ENCODE results near the gene SLC7A9. TPM values are rescaled to one million over a fixed set of nuclear protein-coding genes. Genes with fewer than 3 reads are reported as not detected.

The SLC7A9 gene
- total RNA-seq, 2 experiments from 2014 or later, result 0.28 TPM; not detected in 1

DNA sequence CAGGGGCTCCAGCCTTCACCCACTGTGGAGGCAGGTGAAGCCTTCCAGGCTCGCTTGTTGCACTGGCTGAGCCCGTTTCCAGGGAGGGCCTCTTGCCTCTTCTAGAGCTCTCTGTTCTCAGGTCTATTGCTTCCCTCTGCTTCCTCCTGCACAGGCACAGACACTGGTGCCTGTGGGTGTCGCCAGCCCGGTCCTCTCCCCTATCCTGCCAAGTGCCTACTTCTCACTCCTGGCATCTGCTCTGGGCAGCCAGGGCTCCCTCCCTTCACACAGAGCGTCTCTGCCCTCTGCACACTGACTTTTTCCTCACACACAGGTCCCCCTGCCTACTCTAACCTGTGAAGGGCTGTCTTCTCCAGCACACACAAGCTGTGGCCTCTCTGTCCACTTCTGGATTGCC lies 60.3 kb downstream of the SLC7A9 start:
- no peaks in the 10 kb centered on the region for H3K9me3 ChIP-seq (ENCODE audit: control insufficient read depth in 1 of 2, insufficient read depth in 1 of 2, low read length in 2 of 2)
- H3K36me3 Mint-ChIP-seq (ENCODE audit: low read depth), result no peaks in the 10 kb centered on the region
- H3K27me3 Mint-ChIP-seq, result no peaks in the 10 kb centered on the region
- TF ChIP-seq, protein P1, sequence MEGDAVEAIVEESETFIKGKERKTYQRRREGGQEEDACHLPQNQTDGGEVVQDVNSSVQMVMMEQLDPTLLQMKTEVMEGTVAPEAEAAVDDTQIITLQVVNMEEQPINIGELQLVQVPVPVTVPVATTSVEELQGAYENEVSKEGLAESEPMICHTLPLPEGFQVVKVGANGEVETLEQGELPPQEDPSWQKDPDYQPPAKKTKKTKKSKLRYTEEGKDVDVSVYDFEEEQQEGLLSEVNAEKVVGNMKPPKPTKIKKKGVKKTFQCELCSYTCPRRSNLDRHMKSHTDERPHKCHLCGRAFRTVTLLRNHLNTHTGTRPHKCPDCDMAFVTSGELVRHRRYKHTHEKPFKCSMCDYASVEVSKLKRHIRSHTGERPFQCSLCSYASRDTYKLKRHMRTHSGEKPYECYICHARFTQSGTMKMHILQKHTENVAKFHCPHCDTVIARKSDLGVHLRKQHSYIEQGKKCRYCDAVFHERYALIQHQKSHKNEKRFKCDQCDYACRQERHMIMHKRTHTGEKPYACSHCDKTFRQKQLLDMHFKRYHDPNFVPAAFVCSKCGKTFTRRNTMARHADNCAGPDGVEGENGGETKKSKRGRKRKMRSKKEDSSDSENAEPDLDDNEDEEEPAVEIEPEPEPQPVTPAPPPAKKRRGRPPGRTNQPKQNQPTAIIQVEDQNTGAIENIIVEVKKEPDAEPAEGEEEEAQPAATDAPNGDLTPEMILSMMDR (IDR thresholded peaks at IDR 0.05), result no peak
- DNase-seq (peak in 1 of 14 experiments; percentile 22), ATAC-seq (ENCODE audit: poor library complexity) (peak; percentile 21)
- no peaks in the 10 kb centered on the region for H3K9me3 Mint-ChIP-seq
- no peak overlapping the region for H3K4me3 ChIP-seq (ENCODE audit: low read length)
- POLR2A ChIA-PET, result interaction anchor here (1.0 kb wide), 1 partner anchor 118 kb away, joined by 4 read pairs; the partner anchor contains the start of gene NUDT19
- peaks cover 12% of the 10 kb centered on the region for H3K4me1 ChIP-seq (ENCODE audit: insufficient read depth, low read length)
- H3K27ac ChIP-seq (ENCODE audit: low read depth in 1 of 2, low read length in 2 of 2), result no peak overlapping the region
- peaks cover 25% of the 10 kb centered on the region for H3K4me1 Mint-ChIP-seq (ENCODE audit: low read depth)
- CTCF ChIA-PET, result no interaction called here
- no peaks in the 10 kb centered on the region for H3K36me3 ChIP-seq (ENCODE audit: insufficient read depth, low read length)
- H3K4me3 Mint-ChIP-seq, result peak overlapping the region; percentile 5
- H3K27ac Mint-ChIP-seq, result no peak overlapping the region
- H3K27me3 ChIP-seq (ENCODE audit: control insufficient read depth in 1 of 2, insufficient read depth in 2 of 2, low read length in 2 of 2), result no peaks in the 10 kb centered on the region
- intact Hi-C loops (cut with DNase I, micrococcal nuclease), result no loop called here

DNA sequence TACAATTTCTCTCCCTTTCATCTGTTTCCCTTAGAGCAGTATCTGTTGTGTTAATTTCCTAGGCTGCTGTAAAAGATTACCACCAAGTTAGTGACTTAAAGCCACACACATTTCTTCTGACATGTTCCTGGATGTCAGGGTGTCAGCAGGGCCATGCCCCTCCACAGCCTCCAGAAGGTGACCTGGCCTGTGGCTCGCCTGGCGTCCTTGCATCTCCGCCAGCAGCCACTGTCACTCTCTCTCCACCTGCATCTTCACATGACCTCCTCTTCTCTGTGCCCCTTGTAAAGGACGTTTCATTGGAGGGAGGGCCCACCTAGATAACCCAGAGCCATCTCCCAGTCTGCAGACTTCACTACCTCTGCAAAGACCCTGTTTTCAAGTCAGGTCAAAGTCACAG lies 61.3 kb downstream of the SLC7A9 start:
- ChIA-PET CTCF (no interaction called here), POLR2A (no interaction called here)
- peaks cover 17% of the 10 kb centered on the region for H3K4me1 Mint-ChIP-seq (ENCODE audit: low read depth)
- H3K9me3 Mint-ChIP-seq, result no peaks in the 10 kb centered on the region
- TF ChIP-seq, protein P1 (IDR thresholded peaks at IDR 0.05), result no peak
- H3K36me3 Mint-ChIP-seq (ENCODE audit: low read depth), result no peaks in the 10 kb centered on the region
- H3K4me1 ChIP-seq (ENCODE audit: insufficient read depth, low read length), result peaks cover 9% of the 10 kb centered on the region
- intact Hi-C loops (cut with DNase I, micrococcal nuclease), result no loop called here
- H3K27ac ChIP-seq (ENCODE audit: low read depth in 1 of 2, low read length in 2 of 2), result no peak overlapping the region
- no peak overlapping the region for H3K27ac Mint-ChIP-seq
- no peak overlapping the region for H3K4me3 ChIP-seq (ENCODE audit: low read length)
- DNase-seq, result no peak
- no peaks in the 10 kb centered on the region for H3K27me3 ChIP-seq (ENCODE audit: control insufficient read depth in 1 of 2, insufficient read depth in 2 of 2, low read length in 2 of 2)
- no peaks in the 10 kb centered on the region for H3K36me3 ChIP-seq (ENCODE audit: insufficient read depth, low read length)
- H3K27me3 Mint-ChIP-seq, result no peaks in the 10 kb centered on the region
- H3K9me3 ChIP-seq (ENCODE audit: control insufficient read depth in 1 of 2, insufficient read depth in 1 of 2, low read length in 2 of 2), result no peaks in the 10 kb centered on the region
- ATAC-seq (ENCODE audit: poor library complexity), result no peak
- no peak overlapping the region for H3K4me3 Mint-ChIP-seq

DNA sequence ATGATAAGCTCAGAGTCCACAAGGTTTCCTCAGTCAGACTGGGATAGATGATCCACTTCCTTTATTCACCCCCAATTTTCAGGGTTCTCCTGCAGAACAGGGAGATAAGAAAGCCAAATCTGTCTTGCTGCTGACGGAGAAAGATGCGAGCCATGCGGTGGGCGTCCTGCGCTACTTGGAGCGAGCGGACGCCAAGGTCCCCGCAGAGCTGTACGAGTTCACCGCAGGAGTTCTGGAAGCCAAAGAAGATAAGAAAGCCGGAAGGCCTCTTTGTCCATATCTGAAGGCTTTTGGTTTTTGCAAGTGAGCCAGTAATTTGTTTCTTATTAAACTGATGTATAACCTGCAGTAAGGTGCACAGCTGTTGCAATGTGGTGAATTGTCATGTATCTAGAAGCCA lies 66.7 kb downstream of the SLC7A9 start:
- DNase-seq, result no peak
- Mint-ChIP-seq H3K27ac (no peak overlapping the region), H3K27me3 (no peaks in the 10 kb centered on the region), H3K4me3 (no peak overlapping the region), H3K9me3 (no peaks in the 10 kb centered on the region), H3K4me1 (ENCODE audit: low read depth) (peaks cover 29% of the 10 kb centered on the region), H3K36me3 (ENCODE audit: low read depth) (no peaks in the 10 kb centered on the region)
- no peak overlapping the region for H3K27ac ChIP-seq (ENCODE audit: low read depth in 1 of 2, low read length in 2 of 2)
- peaks cover 12% of the 10 kb centered on the region for H3K4me1 ChIP-seq (ENCODE audit: insufficient read depth, low read length)
- no peaks in the 10 kb centered on the region for H3K36me3 ChIP-seq (ENCODE audit: insufficient read depth, low read length)
- CTCF ChIA-PET, result no interaction called here
- no peaks in the 10 kb centered on the region for H3K9me3 ChIP-seq (ENCODE audit: control insufficient read depth in 1 of 2, insufficient read depth in 1 of 2, low read length in 2 of 2)
- intact Hi-C loops (cut with DNase I, micrococcal nuclease), result no loop called here
- H3K4me3 ChIP-seq (ENCODE audit: low read length), result no peak overlapping the region
- ATAC-seq (ENCODE audit: poor library complexity), result no peak
- no peaks in the 10 kb centered on the region for H3K27me3 ChIP-seq (ENCODE audit: control insufficient read depth in 1 of 2, insufficient read depth in 2 of 2, low read length in 2 of 2)
- POLR2A ChIA-PET, result interaction anchor here (0.7 kb wide), 1 partner anchor 15 kb away, joined by 3 read pairs; no protein-coding TSS in a partner anchor
- TF ChIP-seq, protein P1 (IDR thresholded peaks at IDR 0.05), result no peak

Measured in CD4-positive, alpha-beta T cell (primary cell).